Central memory CD4-positive, alpha-beta T cell (primary cell): ENCODE data around the gene C2CD3.
A peak's percentile ranks its signal among the peaks of the same experiment; 100 is the strongest.
"Not testable (repeated sequence)": the region's sequence is repeated elsewhere in the genome, so short reads cannot be mapped to it uniquely, and the experiment has no call there.

ENCODE experiments used
- DNase-seq: peaks from one replicate; pipeline ENCODE4 v3.0.0; 2022

C2CD3 gene

GRCh38 chr11:74120260-74121035 is 50.4 kb downstream of the C2CD3 start:
- DNase-seq: not testable (repeated sequence)

- no peak for DNase-seq
These were observed 54.1 kb downstream of the C2CD3 start for GRCh38 chr11:74116719-74117118.

- no peak for DNase-seq
These were observed 57.9 kb downstream of the C2CD3 start for GRCh38 chr11:74112877-74113276.

GRCh38 chr11:74106124-74106523 is 64.7 kb downstream of the C2CD3 start:
- DNase-seq: no peak

GRCh38 chr11:74102321-74102720 is 68.5 kb downstream of the C2CD3 start:
- no peak for DNase-seq

GRCh38 chr11:74100735-74101134 is 70.1 kb downstream of the C2CD3 start:
- no peak for DNase-seq

- DNase-seq: no peak
These were observed 70.6 kb downstream of the C2CD3 start for GRCh38 chr11:74100231-74100630.

- no peak for DNase-seq
These were observed 73.0 kb downstream of the C2CD3 start for GRCh38 chr11:74097686-74098237.

GRCh38 chr11:74094393-74094792 is 76.4 kb downstream of the C2CD3 start:
- no peak for DNase-seq

GRCh38 chr11:74092425-74092824 is 78.4 kb downstream of the C2CD3 start:
- DNase-seq: no peak

- DNase-seq: no peak
These were observed 79.3 kb downstream of the C2CD3 start for GRCh38 chr11:74091549-74091948.

- peak; percentile 6 for DNase-seq
These were observed 80.1 kb downstream of the C2CD3 start for GRCh38 chr11:74090701-74091100.

GRCh38 chr11:74086242-74086884 is 84.4 kb downstream of the C2CD3 start:
- peak; percentile 34 for DNase-seq

- no peak for DNase-seq
These were observed 85.3 kb downstream of the C2CD3 start for GRCh38 chr11:74085542-74085892.

- no peak for DNase-seq
These were observed 85.8 kb downstream of the C2CD3 start for GRCh38 chr11:74084796-74085541.

- DNase-seq: not testable (repeated sequence)
These were observed 86.9 kb downstream of the C2CD3 start for GRCh38 chr11:74083927-74084326.

- no peak for DNase-seq
These were observed 89.4 kb downstream of the C2CD3 start for GRCh38 chr11:74081428-74081827.

- no peak for DNase-seq
These were observed 93.6 kb downstream of the C2CD3 start for GRCh38 chr11:74077193-74077592.

GRCh38 chr11:74072721-74073120 is 98.1 kb downstream of the C2CD3 start:
- no peak for DNase-seq

- no peak for DNase-seq
These were observed 98.5 kb downstream of the C2CD3 start for GRCh38 chr11:74072286-74072685.

GRCh38 chr11:74070723-74071492 is 99.9 kb downstream of the C2CD3 start:
- no peak for DNase-seq

GRCh38 chr11:74069146-74070046 is 101.4 kb downstream of the C2CD3 start:
- DNase-seq: no peak
